ENCODE measurements around the gene MRFAP1L1.

The MRFAP1L1 gene

DNA sequence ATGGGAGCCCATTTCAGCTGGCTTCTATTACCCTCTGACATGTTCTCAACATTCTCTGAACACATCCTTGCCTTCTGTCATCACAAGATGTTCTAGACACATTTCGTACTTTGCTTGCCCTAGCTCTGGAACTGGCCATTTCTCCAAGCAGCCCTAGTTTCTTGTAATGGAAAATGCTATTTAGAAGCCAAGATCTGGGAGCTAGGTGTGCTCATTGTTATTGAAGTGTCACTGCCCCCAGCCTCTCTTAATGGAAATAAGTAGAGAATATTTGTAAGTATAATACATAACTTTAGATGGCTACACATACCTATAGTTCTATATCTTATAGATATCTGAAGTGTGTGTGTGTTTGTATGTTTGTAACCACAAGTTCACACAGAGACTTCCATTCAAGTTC lies 6.9 kb downstream of the MRFAP1L1 start:
- TF ChIP-seq SPI1 (IDR thresholded peaks at IDR 0.05; ENCODE audit: low read depth, low read length) (no peak), POU2F2 (IDR thresholded peaks at IDR 0.05; ENCODE audit: low read depth, low read length) (no peak), POLR2A (IDR thresholded peaks at IDR 0.05; ENCODE audit: low read depth, low read length) (no peak), PAX5 (IDR thresholded peaks at IDR 0.05; ENCODE audit: insufficient read depth, low read length, severe bottlenecking) (no peak), TAF1 (IDR thresholded peaks at IDR 0.05; ENCODE audit: low read depth, low read length) (no peak), POLR2AphosphoS5 (IDR thresholded peaks at IDR 0.05; ENCODE audit: low read depth, low read length) (no peak)
- FAIRE-seq (no peak), DNase-seq (ENCODE audit: insufficient read length, low spot score) (no peak)

DNA sequence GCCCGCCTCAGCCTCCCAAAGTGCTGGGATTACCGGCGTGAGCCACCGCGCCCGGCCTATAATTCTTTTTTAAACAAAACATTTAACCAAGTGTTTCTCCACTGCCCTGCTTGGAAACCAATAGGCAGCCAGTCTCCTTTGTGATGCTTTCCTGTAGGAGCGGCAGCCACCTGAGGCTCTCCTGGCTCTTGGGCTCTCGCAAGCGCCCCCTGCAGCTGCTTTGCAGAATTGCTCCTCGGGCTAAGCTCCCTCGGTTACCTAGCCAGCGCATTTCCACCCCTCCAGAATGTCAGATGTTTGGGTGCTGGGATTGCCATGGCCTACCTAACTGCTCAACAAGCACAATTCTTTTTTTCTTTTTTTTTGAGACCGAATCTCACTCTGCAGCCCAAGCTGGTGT lies 8.3 kb downstream of the MRFAP1L1 start:
- TF ChIP-seq POLR2AphosphoS5 (IDR thresholded peaks at IDR 0.05; ENCODE audit: low read depth, low read length): no peak
- TF ChIP-seq POLR2A (IDR thresholded peaks at IDR 0.05; ENCODE audit: low read depth, low read length): no peak
- no peak for TF ChIP-seq SPI1 (IDR thresholded peaks at IDR 0.05; ENCODE audit: low read depth, low read length)
- no peak for TF ChIP-seq TAF1 (IDR thresholded peaks at IDR 0.05; ENCODE audit: low read depth, low read length)
- no peak for TF ChIP-seq POU2F2 (IDR thresholded peaks at IDR 0.05; ENCODE audit: low read depth, low read length)
- TF ChIP-seq PAX5 (IDR thresholded peaks at IDR 0.05; ENCODE audit: insufficient read depth, low read length, severe bottlenecking): no peak
- FAIRE-seq: no peak
- DNase-seq (ENCODE audit: insufficient read length, low spot score): no peak

DNA sequence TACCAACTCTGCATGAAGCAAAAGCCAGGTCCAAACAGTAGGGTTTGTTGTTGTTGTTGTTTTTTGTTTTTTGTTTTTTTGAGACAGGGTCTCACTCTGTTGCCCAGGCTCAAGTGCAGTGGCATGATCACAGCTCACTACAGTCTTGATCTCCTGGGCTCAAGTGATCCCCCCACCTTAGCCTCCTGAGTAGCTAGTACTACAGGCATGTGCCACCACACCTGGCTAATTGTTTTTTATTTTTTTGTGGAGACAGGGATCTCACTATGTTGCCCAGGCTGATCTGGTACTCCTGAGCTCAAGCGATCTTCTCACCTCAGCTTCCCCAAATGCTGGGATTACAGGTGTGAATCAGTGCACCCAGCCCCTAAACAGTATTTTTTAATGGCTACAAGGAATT lies 9.8 kb downstream of the MRFAP1L1 start:
- DNase-seq (ENCODE audit: insufficient read length, low spot score): no peak
- no peak for TF ChIP-seq PAX5 (IDR thresholded peaks at IDR 0.05; ENCODE audit: insufficient read depth, low read length, severe bottlenecking)
- no peak for TF ChIP-seq POLR2A (IDR thresholded peaks at IDR 0.05; ENCODE audit: low read depth, low read length)
- TF ChIP-seq POU2F2 (IDR thresholded peaks at IDR 0.05; ENCODE audit: low read depth, low read length): no peak
- TF ChIP-seq TAF1 (IDR thresholded peaks at IDR 0.05; ENCODE audit: low read depth, low read length): no peak
- no peak for TF ChIP-seq POLR2AphosphoS5 (IDR thresholded peaks at IDR 0.05; ENCODE audit: low read depth, low read length)
- no peak for TF ChIP-seq SPI1 (IDR thresholded peaks at IDR 0.05; ENCODE audit: low read depth, low read length)
- FAIRE-seq: no peak

DNA sequence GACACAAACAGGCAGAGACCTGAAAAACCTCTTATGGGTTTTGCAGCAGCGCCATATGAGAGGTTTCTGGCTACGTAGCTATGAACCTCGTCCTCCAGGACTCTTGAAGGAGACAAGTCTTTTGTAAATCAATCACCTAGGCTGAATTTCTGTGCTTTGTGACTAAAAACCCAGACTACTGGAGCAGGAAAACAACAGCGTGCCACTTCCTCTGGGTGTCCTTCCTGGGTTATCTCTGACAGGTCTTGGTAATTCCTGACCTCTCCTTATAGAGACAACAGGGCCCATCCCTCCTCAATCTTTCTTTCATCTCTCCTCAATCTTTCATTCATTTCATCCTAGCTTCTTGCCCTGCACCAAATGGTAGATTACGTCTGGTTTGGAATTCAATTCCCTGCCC lies 10.3 kb downstream of the MRFAP1L1 start:
- no peak for TF ChIP-seq PAX5 (IDR thresholded peaks at IDR 0.05; ENCODE audit: insufficient read depth, low read length, severe bottlenecking)
- no peak for FAIRE-seq
- no peak for DNase-seq (ENCODE audit: insufficient read length, low spot score)

DNA sequence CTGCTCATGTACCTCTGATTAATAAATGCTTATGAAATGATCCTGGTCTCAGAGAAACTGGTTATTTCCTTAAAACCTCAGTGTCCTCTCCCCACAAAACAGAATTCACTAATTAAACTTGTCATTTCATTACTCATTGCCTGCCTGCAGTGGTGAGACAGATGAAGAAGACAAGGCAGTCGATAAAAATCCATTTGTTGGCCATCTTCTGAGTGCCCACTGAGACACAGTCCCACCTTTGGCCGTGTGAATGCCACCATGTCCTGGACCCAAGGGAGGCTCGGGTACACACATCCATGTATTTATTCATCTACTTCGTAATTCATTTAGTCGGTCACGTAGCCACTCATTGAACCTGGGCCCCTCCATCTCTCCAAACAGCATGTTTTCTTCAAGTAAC lies 12.5 kb downstream of the MRFAP1L1 start:
- FAIRE-seq (no peak), DNase-seq (ENCODE audit: insufficient read length, low spot score) (no peak)
- TF ChIP-seq TAF1 (IDR thresholded peaks at IDR 0.05; ENCODE audit: low read depth, low read length) (no peak), SPI1 (IDR thresholded peaks at IDR 0.05; ENCODE audit: low read depth, low read length) (no peak), PAX5 (IDR thresholded peaks at IDR 0.05; ENCODE audit: insufficient read depth, low read length, severe bottlenecking) (no peak), POU2F2 (IDR thresholded peaks at IDR 0.05; ENCODE audit: low read depth, low read length) (no peak), POLR2A (IDR thresholded peaks at IDR 0.05; ENCODE audit: low read depth, low read length) (no peak), POLR2AphosphoS5 (IDR thresholded peaks at IDR 0.05; ENCODE audit: low read depth, low read length) (no peak)

DNA sequence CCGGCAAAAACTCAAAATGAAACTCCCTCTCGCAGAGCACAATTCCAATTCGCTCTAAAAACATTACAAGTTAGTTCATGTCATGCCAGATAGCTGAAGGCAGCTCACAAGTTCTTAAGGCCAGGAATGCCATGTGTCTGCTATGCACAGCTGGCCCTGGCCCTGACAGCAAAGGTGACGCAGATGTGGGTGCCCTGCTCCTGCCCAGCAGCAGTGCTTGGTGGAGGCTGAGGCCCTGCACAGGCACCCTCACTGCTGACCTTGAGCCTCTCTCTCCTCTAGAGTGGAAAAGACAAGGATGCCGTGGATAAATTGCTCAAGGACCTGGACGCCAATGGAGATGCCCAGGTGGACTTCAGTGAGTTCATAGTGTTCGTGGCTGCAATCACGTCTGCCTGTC lies 13.1 kb downstream of the MRFAP1L1 start:
- FAIRE-seq (no peak), DNase-seq (ENCODE audit: insufficient read length, low spot score) (no peak)
- TF ChIP-seq POU2F2 (IDR thresholded peaks at IDR 0.05; ENCODE audit: low read depth, low read length): no peak
- TF ChIP-seq TAF1 (IDR thresholded peaks at IDR 0.05; ENCODE audit: low read depth, low read length): no peak
- no peak for TF ChIP-seq POLR2A (IDR thresholded peaks at IDR 0.05; ENCODE audit: low read depth, low read length)
- TF ChIP-seq SPI1 (IDR thresholded peaks at IDR 0.05; ENCODE audit: low read depth, low read length): no peak
- no peak for TF ChIP-seq PAX5 (IDR thresholded peaks at IDR 0.05; ENCODE audit: insufficient read depth, low read length, severe bottlenecking)
- TF ChIP-seq POLR2AphosphoS5 (IDR thresholded peaks at IDR 0.05; ENCODE audit: low read depth, low read length): no peak

DNA sequence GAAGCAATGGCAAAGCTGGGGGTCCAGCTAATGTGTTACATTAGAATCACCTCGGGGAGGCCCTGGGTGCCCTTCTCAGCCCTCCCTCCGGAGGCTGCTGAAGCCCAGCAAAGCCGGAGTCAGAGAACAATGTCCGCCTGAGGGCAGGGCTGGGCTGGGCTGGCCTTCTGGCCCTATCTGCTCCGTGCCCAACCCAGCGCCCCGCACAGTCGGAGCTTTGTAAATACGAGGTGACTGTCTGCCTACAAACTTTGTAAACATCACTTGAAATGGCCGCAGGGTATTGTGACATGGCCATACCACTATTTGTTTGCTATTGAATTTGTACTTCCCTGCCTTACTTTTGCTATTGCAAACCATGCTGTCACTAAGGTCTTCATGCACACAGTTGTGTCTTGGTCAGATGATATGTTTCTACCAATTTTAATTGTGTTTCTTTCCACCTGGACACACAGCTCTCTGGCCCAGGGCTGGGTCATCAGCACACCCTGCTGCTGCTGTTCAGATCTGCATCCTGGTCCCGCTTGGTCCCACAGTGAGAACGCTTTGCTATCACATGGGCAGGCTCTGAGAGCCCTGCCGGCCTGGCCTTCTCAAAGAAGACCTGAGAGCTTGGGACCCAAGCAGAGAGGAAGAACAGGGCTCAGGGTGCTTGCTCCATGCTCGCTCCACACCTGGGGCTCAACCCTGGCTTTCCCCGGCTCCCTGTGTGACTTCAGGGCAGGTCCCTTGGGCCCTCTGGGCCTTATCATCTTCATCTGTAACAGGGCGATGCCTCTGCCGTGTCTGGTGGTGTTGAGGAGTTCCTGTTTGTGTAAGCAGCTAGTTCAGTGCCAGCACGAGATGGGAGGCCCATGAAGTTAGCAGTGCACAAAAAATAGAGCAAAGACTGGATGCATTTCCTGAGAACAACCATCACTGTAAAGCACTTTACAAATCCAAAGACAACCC lies 13.7 kb downstream of the MRFAP1L1 start:
- FAIRE-seq (no peak), DNase-seq (ENCODE audit: insufficient read length, low spot score) (no peak)
- no peak for TF ChIP-seq POLR2AphosphoS5 (IDR thresholded peaks at IDR 0.05; ENCODE audit: low read depth, low read length)

DNA sequence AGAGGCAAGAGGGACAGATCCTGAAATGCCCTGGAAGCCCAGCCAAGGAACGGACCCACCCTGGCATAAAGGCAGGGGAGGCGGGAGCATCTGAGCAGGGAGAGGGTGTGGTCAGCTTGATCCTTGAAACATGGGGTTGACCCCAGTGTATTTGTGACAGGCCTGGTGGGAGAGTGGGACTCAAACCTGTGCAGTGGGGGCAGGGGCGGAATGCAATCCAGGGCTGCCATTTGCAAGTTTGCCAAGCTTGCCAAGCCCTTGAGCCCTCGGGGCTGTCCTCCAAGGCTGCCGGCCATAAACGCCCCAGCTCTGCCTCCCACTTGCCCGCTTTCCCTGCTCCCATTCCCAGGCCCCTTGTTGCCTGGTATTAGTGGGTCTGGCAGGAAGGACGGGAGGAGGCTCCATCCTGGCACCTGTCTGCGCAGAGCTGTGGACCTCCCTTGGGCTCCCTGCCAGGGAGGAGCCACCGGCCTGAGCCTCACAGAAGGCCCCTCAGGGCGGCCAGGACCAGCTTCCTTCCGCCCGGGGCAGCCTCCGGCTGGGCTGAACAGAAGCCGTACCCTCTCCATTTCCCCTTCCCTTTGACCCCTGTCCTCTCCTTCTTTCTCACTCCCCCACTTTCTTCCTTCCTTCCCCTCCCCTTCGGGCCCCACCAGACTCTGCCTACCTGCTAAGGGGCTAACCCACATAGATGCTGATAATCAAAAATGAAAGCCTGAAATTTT lies 15.3 kb downstream of the MRFAP1L1 start:
- FAIRE-seq (no peak), DNase-seq (ENCODE audit: insufficient read length, low spot score) (no peak)
- TF ChIP-seq PAX5 (IDR thresholded peaks at IDR 0.05; ENCODE audit: insufficient read depth, low read length, severe bottlenecking) (no peak), SPI1 (IDR thresholded peaks at IDR 0.05; ENCODE audit: low read depth, low read length) (no peak), POLR2AphosphoS5 (IDR thresholded peaks at IDR 0.05; ENCODE audit: low read depth, low read length) (no peak), POLR2A (IDR thresholded peaks at IDR 0.05; ENCODE audit: low read depth, low read length) (no peak), TAF1 (IDR thresholded peaks at IDR 0.05; ENCODE audit: low read depth, low read length) (no peak), POU2F2 (IDR thresholded peaks at IDR 0.05; ENCODE audit: low read depth, low read length) (no peak)

DNA sequence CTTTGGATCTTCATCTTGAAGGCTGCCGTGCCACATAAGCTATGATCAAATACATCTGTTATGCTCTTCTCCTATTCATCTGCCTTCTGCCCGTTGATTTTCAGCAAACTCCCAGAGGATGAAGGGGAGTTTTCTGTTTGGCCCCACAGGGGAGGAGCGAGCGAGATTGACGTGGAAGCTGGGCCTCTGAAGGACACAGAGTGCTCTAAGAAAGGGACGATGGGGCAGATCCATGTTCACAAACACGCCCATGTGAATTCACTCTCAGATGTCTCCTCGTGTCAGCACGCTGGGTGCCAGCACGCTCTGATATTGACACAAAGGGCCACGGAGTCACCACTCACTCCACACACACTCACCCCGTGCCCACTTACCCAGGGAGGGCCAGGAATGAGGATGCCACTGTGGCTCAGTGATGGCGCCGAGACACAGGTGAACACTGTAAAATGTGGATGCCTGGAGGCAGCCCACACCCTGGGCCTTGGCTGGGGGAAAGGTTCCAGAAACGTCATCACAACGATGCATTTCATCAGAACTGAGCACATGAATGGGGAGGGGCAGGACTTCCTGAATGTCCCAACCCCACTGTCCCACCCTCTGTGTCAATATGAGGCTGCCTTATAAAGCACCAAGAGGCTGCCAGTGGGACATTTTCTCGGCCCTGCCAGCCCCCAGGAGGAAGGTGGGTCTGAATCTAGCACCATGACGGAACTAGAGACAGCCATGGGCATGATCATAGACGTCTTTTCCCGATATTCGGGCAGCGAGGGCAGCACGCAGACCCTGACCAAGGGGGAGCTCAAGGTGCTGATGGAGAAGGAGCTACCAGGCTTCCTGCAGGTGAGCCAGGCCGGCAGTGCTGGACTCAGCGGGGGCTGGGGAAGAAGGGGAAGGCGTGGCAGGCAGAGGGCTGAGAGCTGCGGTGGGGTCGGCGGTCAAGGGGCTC lies 16.2 kb downstream of the MRFAP1L1 start, which contains the start of gene S100P:
Gene S100P, plus strand, starts transcription at position 648 of the 946 bp plus-strand sequence. Its CDS starts 55 bp downstream, at position 703.
- no peak for TF ChIP-seq PAX5 (IDR thresholded peaks at IDR 0.05; ENCODE audit: insufficient read depth, low read length, severe bottlenecking)
- no peak for TF ChIP-seq POLR2AphosphoS5 (IDR thresholded peaks at IDR 0.05; ENCODE audit: low read depth, low read length)
- TF ChIP-seq SPI1 (IDR thresholded peaks at IDR 0.05; ENCODE audit: low read depth, low read length): no peak
- TF ChIP-seq POU2F2 (IDR thresholded peaks at IDR 0.05; ENCODE audit: low read depth, low read length): no peak
- no peak for TF ChIP-seq POLR2A (IDR thresholded peaks at IDR 0.05; ENCODE audit: low read depth, low read length)
- TF ChIP-seq TAF1 (IDR thresholded peaks at IDR 0.05; ENCODE audit: low read depth, low read length): no peak
- FAIRE-seq (no peak), DNase-seq (ENCODE audit: insufficient read length, low spot score) (no peak)
